GM18507 (cell line): ENCODE data around the gene TMEM38B.

ENCODE experiments used
- DNase-seq: peaks from one replicate; pipeline ENCODE4 v3.0.0; 2011; ENCODE audit warnings: low read depth; ENCODE audit not compliant: insufficient read length; ENCODE audit errors: extremely low spot score
- FAIRE-seq: peaks from 2 replicates; lab custom pipeline; 2011; peaks lifted over from hg19 to GRCh38; lab: Jason Lieb, UNC

Gene TMEM38B, protein sequence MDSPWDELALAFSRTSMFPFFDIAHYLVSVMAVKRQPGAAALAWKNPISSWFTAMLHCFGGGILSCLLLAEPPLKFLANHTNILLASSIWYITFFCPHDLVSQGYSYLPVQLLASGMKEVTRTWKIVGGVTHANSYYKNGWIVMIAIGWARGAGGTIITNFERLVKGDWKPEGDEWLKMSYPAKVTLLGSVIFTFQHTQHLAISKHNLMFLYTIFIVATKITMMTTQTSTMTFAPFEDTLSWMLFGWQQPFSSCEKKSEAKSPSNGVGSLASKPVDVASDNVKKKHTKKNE

DNA sequence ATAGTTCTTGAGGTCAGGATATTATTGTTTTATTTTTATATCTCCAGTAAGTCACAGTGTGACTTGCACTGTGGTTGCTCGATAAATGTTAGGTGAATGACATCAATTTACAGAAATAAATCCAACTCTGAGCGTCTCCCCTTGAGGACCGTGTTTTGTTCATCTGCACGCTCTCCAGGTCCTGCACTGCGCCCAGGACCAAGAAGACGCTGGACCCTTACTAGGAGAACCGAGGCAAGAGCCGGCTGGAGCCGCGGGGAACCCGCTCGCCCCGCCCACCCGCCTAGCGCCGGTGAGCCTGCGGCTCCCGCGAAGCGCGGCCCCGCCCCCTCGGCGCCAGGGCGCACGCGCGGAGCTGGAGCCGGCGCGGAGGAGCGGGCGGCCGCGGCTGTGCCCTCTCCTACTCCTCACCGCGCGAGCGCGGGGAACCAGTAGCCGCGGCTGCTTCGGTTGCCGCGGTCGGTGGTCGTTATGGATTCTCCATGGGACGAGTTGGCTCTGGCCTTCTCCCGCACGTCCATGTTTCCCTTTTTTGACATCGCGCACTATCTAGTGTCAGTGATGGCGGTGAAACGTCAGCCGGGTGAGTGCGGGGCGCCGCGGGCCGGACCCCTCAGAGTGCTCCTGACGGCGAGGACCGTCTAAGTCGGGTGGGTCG is at the start of gene TMEM38B:
Gene TMEM38B, plus strand, starts transcription at position 352 of the 658 bp plus-strand sequence. Its CDS starts 120 bp downstream, at position 472.
- DNase-seq = peak; percentile 86
- peak; percentile 33 for FAIRE-seq

- FAIRE-seq = no peak
Measured at GRCh38 chr9:105646879-105647594, 47.3 kb upstream of the TMEM38B start.

GRCh38 chr9:105647595-105648349 is 46.6 kb upstream of the TMEM38B start:
- FAIRE-seq (no peak), DNase-seq (no peak)

More at GRCh38 chr9:105646879-105647594, 47.3 kb upstream of the TMEM38B start:
- DNase-seq = no peak

DNA sequence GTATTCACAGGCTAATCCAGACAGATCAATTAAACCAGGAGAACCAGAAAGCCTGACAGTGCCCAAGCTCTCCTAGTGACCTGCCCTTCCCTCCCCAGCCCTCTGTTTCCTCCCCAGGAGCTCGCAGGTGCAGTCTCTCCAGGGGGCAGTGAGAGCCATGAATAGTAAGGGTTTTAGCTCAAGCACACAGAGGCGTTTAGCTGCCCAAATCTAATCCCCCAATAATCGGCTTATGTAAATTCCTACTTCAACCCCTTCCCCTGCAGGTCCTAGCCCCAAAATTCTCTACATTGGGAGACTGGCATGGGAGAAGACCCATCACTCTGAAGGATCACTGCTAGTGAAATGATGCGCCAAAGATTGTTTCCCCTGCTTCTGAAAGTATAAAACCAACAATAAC is 42.5 kb upstream of the TMEM38B start:
- DNase-seq (no peak), FAIRE-seq (no peak)

- FAIRE-seq = no peak
- no peak for DNase-seq
Measured at GRCh38 chr9:105656131-105656921, 38.0 kb upstream of the TMEM38B start.

DNA sequence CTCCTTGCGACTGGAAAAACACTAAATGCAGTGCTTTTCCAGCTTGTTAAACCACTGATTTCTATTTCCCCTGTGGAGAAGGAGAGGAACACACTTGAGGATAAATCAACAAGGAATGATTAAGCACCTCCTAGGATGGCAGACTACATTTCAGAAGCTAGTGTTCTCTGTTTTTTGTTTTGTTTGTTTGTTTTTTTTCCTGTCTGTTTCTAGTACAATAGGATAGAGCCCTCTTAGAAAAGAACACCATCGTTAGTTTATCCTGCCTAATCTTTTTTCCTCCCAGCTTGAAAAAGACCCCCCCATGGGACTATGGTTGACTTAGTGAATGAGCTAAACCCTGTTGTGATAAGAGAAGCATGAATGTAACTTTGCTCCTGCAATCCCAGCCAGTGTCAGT is 36.0 kb upstream of the TMEM38B start:
- FAIRE-seq (no peak), DNase-seq (no peak)

DNA sequence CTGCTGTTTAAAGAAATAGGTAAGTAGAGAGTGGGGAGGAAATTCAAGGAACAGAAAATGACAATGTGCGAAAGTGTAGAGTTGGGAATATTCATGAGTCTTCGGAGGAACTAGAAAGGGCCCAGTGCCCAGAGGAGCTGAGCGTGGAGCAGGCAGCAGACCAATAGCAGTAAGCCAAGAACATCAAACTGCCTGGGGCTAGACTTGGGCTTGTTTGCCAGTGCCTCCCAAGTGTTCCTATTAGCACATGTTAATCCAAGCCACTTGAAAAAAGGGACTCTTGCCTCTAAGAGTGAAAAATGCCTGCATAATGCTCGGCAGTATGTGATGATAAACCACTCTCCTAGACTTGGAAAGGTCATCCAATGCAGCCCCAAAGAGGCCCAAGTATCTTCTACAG is 33.3 kb upstream of the TMEM38B start:
- DNase-seq (no peak), FAIRE-seq (no peak)

DNA sequence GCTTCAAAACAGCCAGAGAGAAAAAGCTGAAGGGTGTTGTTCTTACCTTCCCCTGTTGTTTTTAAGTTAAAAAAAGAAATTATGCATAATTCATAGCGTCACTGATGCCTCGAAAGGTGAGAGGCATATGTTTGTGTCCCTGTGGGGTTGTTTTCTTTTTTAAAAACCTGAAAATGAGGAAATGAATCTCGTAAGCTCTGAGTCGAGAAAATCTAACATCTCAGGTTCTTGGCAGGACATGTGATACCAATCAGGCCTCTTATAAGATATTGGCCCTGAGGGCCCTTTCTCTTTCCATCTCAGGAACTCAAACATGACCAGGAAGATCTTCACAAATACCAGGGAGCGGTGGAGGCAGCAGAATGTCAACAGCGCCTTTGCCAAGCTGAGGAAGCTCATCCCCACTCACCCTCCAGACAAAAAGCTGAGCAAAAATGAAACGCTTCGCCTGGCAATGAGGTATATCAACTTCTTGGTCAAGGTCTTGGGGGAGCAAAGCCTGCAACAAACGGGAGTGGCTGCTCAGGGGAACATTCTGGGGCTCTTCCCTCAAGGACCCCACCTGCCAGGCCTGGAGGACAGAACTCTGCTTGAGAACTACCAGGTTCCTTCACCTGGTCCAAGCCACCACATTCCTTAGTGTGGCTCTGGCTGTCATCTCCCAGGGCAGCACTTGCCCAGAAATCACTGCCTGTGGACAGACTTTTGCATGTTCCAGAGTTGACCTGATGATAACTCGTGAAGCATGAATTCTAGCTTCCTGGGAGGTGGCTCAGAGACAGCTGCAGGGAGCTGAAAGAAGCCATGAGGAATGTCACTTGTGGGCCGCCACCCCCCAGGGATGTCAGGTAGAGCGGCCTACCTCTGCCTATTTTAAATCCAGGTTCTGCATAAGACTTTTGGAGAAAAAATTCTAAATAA is 31.9 kb upstream of the TMEM38B start, which contains the start of gene TAL2:
Gene TAL2, plus strand, starts transcription at position 274 of the 921 bp plus-strand sequence. Its CDS starts 40 bp downstream, at position 314.
- FAIRE-seq (peak; percentile 76), DNase-seq (no peak)

- no peak for DNase-seq
- FAIRE-seq = no peak
Measured at GRCh38 chr9:105663914-105664313, 30.4 kb upstream of the TMEM38B start.

DNA sequence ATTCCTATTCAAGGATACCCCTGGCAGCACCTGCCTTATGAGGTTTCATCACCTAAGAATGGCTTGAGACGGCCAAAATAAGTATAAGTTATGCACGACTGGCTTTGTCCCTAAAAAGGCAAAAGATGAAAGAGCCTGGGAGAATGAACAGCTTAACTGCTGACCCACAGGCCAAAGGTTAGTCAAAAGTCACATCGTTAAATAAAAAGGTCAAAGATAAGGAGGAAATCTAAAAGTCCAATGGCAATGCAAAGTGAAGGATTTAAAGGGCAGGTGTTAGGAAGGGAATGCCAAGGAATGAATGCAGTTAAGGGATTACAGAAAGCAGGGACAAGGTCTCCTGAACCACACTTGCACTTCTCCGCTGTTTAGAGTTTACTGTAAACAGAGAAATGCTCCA is 26.5 kb upstream of the TMEM38B start:
- no peak for FAIRE-seq
- DNase-seq = no peak

DNA sequence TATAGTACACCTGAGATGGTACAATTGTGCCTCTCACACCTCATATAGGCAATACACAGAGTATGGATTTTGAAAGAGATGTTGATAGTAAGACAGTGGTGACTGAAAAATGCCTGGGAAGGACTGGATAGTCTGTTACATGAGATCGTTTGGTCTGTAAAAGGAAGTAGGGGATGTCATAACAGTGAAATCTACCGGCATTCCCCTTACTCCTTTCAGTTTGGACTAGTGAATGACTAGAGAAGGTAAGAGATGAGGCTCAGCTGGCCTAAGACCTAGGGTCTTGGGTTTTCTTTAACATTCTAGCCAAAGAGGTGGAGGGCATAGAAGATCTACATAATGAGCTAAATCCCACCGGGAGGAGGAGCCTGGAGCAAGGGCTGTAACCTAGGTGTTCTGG is 24.0 kb upstream of the TMEM38B start:
- no peak for DNase-seq
- FAIRE-seq = no peak

GRCh38 chr9:105670775-105671174 is 23.6 kb upstream of the TMEM38B start:
- DNase-seq = no peak
- no peak for FAIRE-seq

- FAIRE-seq = peak; percentile 52
- no peak for DNase-seq
Measured at GRCh38 chr9:105672711-105673234, 21.6 kb upstream of the TMEM38B start.

GRCh38 chr9:105673850-105674387 is 20.4 kb upstream of the TMEM38B start:
- DNase-seq (no peak), FAIRE-seq (no peak)

DNA sequence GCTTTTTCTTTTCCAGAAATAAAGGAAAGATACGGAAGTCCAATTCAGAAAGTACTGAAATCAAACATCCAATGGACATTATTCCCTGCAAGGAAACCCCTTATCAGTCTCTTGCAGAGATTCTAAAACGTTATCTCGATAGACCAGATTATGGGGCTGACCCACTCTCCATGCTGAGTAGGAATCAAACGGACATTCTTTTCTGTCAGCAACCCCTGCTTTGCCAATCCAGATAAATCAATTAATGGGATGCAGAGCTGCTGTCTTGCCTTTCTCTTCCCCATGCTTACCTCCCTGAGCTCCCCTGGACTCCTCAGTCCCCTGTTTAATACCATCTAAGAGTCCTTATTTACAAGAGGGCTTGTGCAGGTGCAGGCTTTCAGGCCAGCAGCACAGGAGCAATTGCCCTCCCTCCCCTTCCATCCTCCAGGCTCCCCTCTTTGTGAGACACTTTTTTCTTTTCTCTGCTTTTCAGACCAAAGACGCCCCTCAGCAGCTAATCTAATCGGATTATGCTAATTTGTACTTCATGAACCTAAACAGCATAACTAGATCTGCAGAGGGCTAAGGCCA is 17.9 kb upstream of the TMEM38B start:
- no peak for DNase-seq
- FAIRE-seq = no peak

DNA sequence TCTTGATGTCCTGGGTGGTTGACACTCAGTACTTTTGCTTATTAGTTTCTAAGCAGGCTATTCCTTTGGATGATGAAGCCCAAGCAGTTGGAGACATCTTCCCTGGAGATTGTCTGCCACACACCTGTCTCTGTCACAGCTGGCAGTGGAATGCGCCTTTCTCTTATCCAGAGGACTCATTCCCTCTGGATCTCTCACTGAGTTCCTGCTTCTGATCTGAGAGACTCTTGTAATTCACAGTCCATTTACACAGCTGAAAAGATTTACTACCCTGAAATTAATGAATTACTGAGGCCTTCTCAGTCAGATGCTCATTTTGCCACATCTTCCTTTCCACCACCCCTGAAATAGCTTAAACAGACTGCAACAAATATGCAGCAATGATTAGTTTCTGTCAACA is 16.2 kb upstream of the TMEM38B start:
- FAIRE-seq (no peak), DNase-seq (no peak)

DNA sequence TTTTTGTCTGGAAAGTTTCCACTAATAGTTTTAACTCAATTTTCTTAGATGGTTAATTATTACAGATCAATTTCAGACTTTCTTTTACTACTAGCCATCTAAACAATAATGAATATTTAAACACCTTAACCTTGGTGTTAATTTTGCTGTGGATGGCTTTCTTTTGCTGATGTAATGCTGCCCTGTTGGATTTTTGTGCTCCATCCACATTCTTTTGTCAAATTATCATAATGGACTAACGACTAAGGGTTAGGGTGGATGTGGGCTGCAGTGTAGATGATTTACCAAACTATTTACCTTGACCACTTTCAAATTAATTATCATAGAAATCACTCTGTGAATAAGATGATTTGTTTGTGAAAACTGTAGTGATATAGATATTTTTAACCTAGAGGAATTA is 15.6 kb upstream of the TMEM38B start:
- no peak for DNase-seq
- no peak for FAIRE-seq
